GM13976 (cell line): ENCODE measurements around the gene GFER.
"Not testable (repeated sequence)": the region's sequence is repeated elsewhere in the genome, so short reads cannot be mapped to it uniquely, and the experiment has no call there.

ENCODE experiments used
- DNase-seq: peaks from one replicate; pipeline ENCODE4 v3.0.0; 2012; ENCODE audit warnings: low spot score
- CTCF ChIP-seq: IDR thresholded peaks from 2 replicates; pipeline ENCODE4 v1.5.1; 2012; ENCODE audit warnings: borderline replicate concordance, mild to moderate bottlenecking; ENCODE audit not compliant: insufficient read depth; ENCODE audit errors: extremely low read depth, missing control alignments, control extremely low read depth
- in situ Hi-C: fragments of 300-500 bp; cut with MboI; formaldehyde crosslinking; loops from one replicate; pipeline ENCODE4 v1.12.0; 2022; ENCODE audit warnings: low sequenced_read_pairs, mixed read lengths, inconsistent platforms; ENCODE audit not compliant: unreplicated experiment

Gene GFER

GRCh38 chr16:1983544-1984346 is at the start of gene GFER:
Gene GFER, plus strand, starts transcription at chr16:1984193. Its CDS starts 26 bp downstream, at chr16:1984219.
- TF ChIP-seq CTCF = peak; percentile 76
- in situ Hi-C loops = no loop called here
- DNase-seq = peak; percentile 98

- no peak for TF ChIP-seq CTCF
- in situ Hi-C loops = loop anchor here (10.0 kb wide), 1 partner anchor 72 kb away; no protein-coding TSS in a partner anchor
- DNase-seq = no peak
Observed at GRCh38 chr16:1936945-1937479, 47.0 kb upstream of the GFER start.

GRCh38 chr16:1938316-1938715 is 45.7 kb upstream of the GFER start:
- no peak for TF ChIP-seq CTCF
- in situ Hi-C loops = loop anchor here (10.0 kb wide), 1 partner anchor 74 kb away; no protein-coding TSS in a partner anchor
- no peak for DNase-seq

- in situ Hi-C loops = loop anchor here (10.0 kb wide), 1 partner anchor 74 kb away; no protein-coding TSS in a partner anchor
- DNase-seq = no peak
- no peak for TF ChIP-seq CTCF
Observed at GRCh38 chr16:1938910-1939309, 45.1 kb upstream of the GFER start.

- in situ Hi-C loops = loop anchor here (10.0 kb wide), 1 partner anchor 75 kb away; no protein-coding TSS in a partner anchor
- DNase-seq = not testable (repeated sequence)
Observed at GRCh38 chr16:1939833-1940232, 44.2 kb upstream of the GFER start.

GRCh38 chr16:1940273-1941161 is 43.5 kb upstream of the GFER start:
- DNase-seq = no peak
- no peak for TF ChIP-seq CTCF
- in situ Hi-C loops = no loop called here
